Choroid plexus epithelial cell (primary cell): Measurements from ENCODE around the gene ASTN2.

Experiments
- DNase-seq: peaks from one replicate; pipeline ENCODE4 v3.0.0-alpha.2; 2010; ENCODE audit warnings: low read depth
- H3K4me3 ChIP-seq: 2 replicates; pipeline ENCODE4 v1.5.1; 2011; ENCODE audit warnings: low read depth, mild to moderate bottlenecking, control low read depth, low read length, moderate library complexity
- CTCF ChIP-seq: conservative IDR thresholded peaks from 2 replicates; pipeline ENCODE4 v1.5.1; 2011; ENCODE audit warnings: low read depth, mild to moderate bottlenecking, control low read depth, inconsistent platforms, low read length, moderate library complexity

The ASTN2 gene

GRCh38 chr9:117278471-117279035 lies 136.3 kb downstream of the ASTN2 start:
- H3K4me3 ChIP-seq = no peak overlapping the region
- no peak for TF ChIP-seq CTCF
- no peak for DNase-seq

- H3K4me3 ChIP-seq = no peak overlapping the region
- no peak for TF ChIP-seq CTCF
- DNase-seq = no peak
Observed at GRCh38 chr9:117278020-117278419, 136.8 kb downstream of the ASTN2 start.

GRCh38 chr9:117276444-117276843 lies 138.4 kb downstream of the ASTN2 start:
- H3K4me3 ChIP-seq = no peak overlapping the region
- no peak for TF ChIP-seq CTCF
- no peak for DNase-seq

- no peak for TF ChIP-seq CTCF
- DNase-seq = no peak
- H3K4me3 ChIP-seq = no peak overlapping the region
Observed at GRCh38 chr9:117273612-117274011, 141.2 kb downstream of the ASTN2 start.

- DNase-seq = no peak
- no peak for TF ChIP-seq CTCF
- no peak overlapping the region for H3K4me3 ChIP-seq
Observed at GRCh38 chr9:117268847-117269446, 145.9 kb downstream of the ASTN2 start.

- DNase-seq = no peak
- no peak for TF ChIP-seq CTCF
- H3K4me3 ChIP-seq = no peak overlapping the region
Observed at GRCh38 chr9:117266855-117267497, 147.9 kb downstream of the ASTN2 start.

- DNase-seq = no peak
- no peak overlapping the region for H3K4me3 ChIP-seq
- TF ChIP-seq CTCF = no peak
Observed at GRCh38 chr9:117265253-117265652, 149.6 kb downstream of the ASTN2 start.
